Activated CD8-positive, alpha-beta memory T cell treated with anti-CD3 and anti-CD28 coated beads, Interleukin-2, amount 50 U/mL, for 1 hour (primary cell): ENCODE measurements around the gene PTPRM.

Experiments
- DNase-seq: peaks from one replicate; pipeline ENCODE4 v3.0.0-alpha.2; 2020; ENCODE audit errors: extremely low read depth

Gene PTPRM

DNA sequence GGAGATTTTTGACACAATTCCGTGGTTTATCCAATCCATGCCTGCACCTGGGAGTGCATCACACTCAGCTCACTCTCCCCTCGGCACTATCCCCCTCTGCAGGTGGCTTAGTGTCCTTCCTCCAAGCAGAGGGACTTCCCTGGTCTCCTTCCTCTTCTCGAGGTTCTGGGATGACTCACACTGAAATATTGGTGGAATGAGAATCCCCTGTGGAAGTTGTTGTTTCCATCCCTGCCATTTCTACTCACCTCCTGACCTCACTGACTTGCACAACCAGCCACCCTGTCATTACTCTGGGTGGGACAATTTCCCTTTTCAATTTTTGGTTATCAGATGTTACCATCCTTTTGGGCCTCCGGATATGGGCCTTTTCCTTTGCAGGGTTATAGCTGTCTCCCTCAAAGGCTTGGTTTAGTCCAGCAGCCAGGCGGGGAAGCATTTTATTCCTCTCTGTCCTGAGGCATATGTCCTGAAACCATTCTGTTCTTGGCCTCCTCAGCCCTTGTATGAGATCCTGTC, 59.9 kb downstream of the PTPRM start:
- DNase-seq: no peak

DNA sequence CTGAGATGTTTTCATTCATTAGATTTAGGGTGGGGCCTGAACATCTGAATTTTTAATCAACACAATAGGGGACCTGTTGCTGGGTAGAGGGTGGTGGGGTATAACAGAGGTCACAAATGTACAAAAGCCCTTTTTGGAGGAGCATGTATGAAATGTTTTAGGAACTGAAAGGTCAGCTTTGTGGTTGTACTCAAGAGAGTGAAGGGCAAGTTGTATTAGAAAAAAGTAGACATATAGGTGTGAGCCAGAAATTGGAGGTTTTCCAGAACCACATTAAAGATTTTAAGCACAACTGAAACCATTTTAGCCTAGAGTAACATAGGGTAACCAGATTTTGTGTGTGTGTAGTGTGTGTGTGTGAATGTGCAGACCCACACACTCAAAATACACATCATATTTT, 62.3 kb downstream of the PTPRM start:
- no peak for DNase-seq

DNA sequence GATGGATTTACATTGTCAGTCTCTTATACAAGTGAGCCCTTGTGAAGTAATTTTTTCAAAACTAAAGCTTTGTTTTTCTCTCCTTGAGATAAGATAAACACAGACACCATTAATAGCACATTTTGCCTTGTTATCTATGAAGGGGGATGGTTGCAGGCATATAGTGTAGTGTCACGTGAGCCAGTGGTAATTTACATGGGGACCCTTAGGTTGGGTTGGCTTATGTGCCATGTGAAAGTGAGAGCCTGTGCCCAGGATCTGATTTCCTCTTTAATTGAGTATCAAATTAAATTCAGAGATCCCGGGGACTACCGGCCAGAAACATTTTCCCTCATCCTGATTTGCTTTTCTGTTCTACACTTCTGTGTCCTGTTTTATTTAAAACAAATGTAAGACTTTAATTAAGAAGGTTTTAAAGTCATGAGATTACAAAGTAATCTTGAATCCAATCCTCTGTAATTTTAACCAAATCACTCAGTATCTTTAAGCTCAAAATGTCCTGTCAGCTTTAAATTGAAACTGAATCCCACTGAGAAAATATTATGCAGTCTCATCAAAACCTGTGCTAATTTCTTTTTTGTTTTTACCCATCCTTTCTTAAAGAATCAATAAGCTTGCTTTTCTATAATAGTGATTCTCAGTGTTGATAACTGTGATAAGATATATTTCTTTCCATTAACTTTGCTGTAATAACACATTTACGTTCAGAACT, 63.8 kb downstream of the PTPRM start:
- DNase-seq: no peak

DNA sequence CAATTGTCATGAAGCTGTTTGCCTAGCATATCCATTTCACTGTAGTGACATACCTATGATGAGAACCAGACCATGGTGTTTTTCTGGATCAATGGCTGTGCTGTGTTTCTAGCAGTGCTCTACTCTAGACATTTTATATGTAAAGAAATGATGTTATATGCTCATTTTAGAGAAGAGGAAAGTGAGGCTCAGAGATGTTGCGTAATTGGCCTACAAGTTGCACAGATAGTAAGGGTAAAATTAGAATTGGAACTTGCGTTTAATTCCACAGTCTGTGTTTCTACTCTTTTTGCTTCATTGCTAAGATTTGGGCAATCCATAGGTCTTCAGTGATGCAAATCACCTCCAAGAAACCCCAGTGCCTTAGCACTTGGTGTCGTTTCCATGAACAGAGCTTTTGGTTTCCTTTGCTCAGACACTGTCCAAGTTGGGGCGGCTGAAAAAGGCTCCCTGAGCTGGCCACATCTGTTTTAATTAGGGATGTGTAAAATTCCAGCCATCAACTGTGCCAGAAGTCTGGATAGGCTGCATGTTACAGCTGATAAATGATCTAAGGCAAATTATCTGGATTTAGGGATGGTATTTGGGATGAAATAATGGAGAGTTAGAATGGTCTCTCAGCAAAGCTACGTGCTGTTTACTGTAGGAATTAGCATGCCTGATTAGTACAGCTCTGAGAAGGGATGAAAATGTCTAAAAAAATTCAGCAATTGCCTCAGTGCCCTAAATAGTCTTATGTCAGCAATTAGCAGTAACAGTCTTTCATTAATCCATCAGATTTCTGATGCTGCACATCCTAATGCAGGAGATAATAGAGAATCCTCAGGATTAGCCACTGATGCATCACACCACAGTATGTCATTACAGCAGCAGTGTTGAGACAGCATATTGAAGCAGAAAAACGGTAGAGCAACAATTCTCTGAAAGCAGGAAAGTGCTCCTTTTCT, 65.3 kb downstream of the PTPRM start:
- DNase-seq: no peak

DNA sequence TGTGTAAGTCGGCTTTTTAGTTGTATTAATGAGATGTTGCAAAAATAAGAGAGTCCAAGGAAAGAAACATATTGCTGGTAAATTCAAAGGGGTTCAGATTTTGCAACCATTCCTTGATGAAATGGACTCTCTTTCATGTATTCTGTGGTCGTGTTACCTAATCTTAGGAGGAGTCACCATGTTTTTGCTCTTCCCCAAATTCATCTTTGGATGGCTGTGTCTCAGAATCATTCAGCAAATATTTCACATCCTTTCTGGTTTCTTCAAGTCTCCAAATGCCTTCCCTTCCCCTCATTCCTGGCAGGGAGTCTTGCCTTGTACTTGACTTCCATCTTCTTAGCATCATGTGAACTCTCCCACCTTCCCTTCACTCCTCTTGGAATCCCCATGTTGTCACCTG, 66.1 kb downstream of the PTPRM start:
- DNase-seq: no peak

DNA sequence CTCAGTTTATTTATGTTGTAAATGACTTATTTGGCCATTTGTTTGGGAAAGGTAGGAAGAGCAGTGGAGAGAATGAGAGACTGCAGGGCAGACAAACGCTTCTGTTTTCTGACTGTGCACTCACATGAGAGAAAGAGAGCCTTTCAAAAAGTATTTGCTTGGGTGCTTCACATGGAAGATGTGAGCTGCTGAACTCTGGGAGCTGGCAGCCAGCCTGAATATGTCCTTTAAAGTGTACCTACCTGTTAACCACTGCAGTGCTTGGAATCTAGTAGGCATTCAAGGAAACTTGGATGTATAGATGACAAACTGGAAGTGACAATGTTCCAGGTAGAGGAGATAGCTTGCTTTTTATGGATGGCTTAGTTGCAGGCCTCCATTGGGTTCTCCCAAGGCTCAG, 68.8 kb downstream of the PTPRM start:
- DNase-seq: no peak

DNA sequence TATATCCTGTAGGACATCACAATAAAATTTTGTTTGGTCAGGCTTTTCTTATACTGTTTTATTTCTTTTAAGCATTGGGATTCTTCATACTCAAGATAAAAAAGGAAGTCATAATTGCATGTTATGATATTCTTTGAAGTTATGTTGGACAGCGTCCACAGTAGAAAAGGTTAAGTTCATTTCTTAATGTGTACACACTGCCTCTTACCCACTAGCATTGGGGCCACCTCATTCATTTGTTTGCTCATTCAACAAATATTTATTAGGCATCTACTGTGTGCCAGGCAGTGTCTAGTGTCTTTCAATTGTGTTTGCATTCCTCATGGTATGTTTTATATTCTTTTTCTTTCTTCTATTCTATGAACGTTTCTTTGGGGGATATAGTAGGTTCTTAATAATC, 70.2 kb downstream of the PTPRM start:
- no peak for DNase-seq

DNA sequence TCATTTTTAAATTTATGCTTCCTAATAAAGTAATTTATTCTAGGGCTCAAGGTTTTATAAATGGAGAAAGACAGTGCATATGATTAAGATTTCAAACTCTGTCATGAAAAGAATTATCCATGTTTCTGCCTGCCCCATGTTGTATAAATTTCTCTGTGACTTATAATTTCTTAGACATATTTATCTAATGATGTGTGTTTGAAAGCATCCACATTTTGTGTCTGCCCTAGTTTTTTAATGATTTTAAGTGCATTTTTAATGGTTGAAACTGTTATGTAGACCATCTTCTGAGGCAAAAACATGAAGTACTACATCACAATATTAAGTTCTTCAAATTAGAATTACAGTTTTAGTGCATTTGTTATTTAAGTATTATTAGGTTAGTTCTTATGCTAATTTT, 71.2 kb downstream of the PTPRM start:
- DNase-seq: no peak

DNA sequence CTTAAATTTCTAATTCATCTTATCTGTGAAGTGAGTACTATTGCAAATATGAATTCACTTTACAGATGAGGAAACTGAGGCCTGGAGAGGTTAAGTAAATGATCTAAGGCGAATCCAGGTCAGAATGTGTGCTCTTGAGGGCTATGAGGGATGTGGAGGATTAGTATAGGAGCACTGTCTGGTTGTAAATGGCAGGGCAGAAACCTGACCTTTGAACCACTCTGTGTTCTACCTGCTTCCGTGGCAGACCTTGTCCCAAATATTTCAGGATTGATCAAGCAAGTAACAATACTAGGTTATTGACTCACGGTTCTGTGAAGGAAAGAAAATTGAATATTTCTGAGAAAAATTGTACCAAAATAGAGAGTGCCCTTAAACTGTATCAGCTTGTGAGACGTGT, 74.7 kb downstream of the PTPRM start:
- DNase-seq: no peak

DNA sequence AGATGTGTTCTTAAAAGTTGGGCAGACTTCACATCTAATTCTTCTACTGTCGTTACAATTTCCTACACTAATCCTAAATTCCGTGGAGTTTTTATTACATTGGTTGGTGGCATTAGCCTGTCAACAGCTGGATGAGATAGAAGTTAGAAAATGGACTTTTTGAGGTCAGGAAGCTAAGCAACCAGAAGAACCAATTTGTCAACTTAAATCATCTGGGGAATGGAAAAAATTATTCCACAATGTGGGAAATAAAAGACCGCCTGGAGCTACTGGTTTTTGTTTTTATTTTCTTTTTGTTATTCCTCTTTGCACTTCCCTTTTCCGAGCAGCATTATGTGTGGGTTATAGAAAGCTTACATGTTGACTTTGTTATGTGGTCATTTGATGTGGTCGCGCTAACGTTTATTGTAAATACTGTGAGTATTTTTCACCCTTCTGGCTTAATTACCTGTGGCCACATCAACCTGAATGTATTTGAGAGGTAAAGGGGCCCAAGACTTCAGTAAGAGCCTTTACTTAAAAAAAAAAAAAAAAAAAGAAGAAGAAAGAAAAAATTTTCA, 75.3 kb downstream of the PTPRM start:
- DNase-seq: no peak

DNA sequence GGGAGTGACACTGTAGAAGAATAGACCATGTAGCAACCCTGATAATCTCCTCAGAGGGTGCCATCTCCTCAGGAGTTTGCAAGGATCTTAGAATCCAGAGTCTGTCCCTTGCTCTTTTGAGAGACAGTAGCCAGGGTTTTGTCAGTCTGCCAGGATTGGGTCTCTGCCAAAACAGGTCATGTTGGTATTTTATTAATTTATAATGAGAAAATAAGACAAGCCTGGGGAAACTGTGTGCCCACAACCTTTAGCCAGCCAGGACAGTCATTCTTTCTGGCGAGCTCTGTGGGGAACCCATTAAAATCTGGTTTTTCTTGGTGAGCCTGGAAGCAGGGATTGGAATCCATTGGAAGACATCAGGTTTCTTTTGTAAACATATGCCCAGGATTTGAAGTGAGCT, 78.6 kb downstream of the PTPRM start:
- DNase-seq: no peak

DNA sequence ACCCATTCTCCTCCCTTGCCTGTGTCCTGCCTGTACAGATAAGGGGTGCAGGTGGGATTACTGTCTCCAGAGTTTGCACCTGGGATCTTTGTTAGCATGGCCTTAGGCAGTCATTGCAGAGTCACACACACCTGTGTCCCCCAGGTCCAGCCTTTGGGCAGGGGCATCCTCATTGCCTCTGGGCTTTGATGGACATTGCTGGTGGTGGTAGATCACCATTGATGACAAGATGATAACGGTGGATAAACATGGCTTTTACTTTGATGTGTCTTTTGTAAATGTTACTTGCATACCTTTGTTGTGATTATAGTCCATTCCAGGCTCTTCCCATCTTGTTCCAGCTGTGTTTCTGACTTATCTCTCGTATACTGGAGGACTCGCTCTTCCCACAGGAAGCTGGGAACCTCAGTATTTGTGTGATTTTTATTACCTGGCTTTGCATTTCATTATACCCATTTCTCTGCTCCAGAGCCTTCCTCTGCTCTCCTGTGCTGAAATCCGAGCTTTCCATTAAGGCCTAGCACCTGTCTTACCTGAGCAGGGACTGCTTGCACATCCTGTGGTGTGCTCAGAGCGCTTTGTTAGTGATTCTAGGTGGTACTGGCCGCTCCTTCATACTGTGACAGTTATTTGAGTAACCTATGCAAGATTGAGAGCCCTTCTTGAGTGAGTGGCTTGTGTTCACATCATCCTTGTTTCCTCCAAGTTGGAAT, 79.2 kb downstream of the PTPRM start:
- no peak for DNase-seq

DNA sequence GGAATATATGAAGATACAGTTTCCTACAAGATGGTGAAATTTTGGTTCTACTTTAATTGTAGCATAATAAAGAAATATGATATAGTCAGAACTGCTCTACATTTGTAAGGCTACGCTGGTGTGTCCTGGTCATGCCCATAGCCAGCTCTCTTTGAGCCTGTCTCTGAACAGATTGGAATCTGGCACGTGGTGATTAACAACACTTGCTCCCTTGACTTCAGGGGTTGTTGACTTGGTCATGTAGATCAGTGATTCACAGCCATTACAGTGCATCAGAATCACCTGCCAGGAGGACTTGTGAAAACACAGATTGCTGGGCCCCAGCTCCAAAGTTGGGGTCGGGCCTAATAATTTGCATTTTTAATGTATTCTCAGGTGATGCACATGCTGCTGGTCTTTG, 80.4 kb downstream of the PTPRM start:
- DNase-seq: no peak

DNA sequence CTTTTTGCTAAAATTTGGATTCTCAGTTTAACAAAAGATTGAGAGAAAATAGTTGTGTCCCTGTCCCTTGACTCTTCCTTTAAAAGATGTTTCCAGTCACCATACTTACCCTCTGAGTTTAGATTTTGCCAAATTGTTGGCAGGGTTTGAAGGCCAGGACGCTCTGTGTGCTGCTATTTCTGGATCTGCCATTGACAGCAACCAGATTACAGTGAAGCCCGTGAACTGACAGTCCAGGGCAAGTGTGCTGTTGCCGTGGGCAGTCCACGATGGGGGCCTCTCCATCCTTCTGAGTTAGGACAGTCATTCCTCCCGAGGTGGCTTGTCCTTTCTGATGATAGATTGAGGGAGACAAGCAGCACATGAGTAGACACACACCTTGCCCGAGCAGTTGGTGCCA, 89.9 kb downstream of the PTPRM start:
- no peak for DNase-seq

DNA sequence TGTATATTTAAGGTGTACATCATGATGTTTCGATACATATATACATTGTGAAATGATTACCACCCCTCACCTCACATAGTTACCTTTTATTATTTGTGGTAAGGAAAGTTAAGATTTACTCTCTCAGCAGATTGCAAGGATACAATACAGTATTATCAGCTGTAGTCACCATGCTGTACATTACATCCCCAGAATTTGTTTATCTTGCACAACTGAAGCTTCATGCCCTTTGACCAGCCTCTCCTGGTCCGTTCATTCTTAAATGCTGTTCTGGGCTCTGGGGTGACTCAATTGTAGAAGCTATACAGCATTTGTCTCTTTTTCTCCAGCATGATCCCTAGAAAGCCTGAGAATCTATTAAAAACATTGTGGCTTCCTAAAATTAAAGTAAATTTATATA, 90.8 kb downstream of the PTPRM start:
- DNase-seq: no peak

DNA sequence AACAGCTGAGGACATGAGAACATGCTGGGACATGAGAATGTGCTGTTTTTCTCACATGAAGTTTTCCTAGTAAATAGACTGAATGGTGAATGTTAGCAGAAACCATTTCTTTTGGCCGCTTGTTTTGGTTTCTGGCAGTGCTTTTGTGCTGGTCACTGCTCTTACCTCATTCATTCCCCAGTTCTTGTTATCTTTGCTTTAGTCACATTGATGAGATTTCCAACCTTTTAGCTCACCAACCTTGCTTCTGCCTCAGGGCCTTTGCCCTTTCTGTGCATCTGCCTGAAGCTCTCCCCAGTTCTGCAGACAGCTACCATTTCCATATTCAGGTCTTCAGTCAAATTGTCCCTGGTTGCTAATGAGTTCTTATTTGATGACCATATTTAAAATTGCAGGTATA, 91.6 kb downstream of the PTPRM start:
- DNase-seq: no peak

DNA sequence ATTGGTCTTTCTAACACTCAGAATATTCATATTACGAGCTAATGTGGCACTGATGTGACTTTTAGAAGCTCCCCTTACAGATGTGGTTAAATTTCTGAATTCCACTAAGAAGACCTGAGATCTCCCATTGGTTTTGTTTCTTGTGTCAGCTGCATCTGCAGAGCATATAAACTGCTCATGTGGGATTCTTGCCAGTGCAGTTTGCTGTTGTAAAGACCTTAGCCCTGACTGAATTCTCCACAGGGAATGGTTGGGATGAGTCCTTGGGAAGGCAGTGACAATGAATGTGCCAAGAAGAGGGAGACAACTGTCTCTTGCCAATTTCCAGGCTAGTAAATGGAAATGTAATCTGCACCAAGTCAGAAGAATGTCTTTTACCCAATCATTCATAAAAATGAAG, 94.1 kb downstream of the PTPRM start:
- no peak for DNase-seq

DNA sequence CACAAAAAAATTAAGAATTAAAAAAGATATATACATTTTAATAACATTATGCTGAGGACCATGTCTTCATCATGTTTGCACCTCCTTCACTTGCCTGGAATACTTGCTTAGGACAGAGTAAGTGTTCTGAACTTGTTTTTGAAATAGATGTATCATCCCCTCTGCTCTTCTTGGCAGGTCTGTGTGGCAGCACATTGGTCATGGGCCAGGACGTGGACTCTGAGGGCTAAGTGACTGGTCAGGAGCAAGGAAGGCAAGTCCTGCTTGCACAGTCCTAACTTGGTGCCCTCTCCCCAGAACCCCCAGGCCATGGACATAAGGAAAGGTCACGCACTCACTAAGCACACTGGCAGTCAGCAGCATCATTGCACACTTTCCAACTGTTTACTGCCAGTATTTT, 95.8 kb downstream of the PTPRM start:
- no peak for DNase-seq

DNA sequence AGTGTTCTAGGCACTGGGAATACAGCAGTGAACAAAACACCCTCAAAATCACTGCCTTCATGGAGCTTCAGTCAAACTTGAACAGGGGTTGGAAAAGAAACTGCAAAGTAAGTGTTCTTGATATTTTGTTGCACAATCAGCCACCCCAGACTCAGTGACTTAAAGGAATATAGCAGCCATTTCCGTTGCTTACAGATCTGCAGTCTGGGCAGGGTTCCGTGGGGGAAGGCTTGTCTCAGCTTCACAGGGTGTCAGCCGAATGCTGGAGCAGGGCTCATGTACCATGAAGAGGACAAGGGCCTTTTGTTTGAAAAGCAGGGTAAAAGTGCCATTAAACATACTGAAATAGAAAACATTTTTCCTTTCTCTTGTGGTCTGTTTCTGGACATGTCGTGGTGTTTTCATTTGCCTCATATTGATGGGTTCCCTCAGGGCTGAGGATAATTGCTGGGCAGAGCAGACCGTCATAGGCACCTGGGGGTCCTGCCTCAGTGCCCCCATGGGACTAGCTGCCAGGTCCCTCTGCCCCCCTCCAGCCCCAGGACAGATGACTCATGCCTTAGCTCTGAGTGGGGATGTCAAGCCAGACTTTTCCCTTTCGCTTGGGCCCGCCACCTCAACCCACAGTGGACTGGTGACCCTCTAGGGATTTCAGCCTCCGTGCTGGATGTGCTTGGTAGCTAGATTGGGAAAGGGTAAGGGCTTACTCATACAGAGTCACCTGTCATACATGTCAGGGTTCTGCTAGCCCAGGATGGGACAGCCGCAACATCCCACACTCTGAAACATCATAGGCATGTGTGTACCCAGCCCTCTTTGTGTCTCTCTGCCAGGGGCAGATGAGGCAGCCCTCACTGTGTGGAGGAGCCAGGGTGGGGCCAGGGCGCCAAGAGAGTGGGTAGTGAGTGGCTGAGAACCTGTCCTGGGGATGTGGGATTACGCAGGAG, 96.5 kb downstream of the PTPRM start:
- no peak for DNase-seq

DNA sequence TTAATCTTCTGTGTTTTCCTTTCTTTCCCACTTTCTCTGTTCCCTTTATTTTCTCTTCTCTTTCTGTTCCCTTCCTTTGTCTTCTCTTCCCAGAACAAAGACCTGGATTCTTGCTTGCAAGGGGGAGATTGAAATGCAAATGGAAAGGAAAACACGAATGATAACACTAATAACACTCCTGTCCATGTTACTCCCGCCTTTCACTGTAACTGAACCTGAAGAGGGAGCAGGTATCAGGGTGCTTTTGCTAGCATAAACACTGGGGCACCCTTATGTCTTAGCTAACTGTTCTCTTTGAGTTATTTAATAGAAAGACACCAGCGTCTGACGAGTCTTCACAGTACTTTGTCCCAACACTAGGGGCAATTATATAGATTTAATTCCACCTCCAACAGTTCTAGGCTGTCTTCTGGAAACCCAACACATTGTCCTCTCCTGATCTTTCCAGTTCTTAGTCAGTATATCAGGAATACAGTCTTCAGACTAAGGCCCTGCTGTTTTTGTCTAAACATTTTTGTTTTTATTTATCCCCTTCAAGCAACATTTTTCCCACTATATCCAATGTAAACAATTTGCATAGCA, 99.2 kb downstream of the PTPRM start:
- DNase-seq: no peak

DNA sequence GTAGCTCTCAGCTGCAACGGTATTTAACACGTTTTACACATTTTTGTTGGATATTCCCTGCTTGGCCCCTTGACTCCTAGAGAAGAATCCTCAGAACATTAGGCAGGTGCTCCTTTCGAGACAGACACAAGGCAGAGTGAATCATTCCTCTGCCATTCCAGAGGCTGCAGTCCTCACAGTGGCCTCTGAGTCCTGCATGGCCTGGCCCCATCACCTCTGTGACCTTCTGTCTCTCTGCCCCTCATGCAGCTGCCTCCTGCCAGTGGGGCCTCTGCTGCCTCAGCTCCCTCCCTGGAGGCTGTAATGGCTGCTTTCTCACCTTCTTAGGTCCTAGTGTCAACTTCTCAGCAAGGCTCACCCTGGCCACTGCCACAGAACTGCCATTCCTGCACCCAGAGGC, 101.3 kb downstream of the PTPRM start:
- DNase-seq: no peak
